H1 (cell line): Measurements from ENCODE around the gene KRT3. TPM values are rescaled to one million over a fixed set of nuclear protein-coding genes. Genes with fewer than 3 reads are reported as not detected.

ENCODE experiments used
- CBX5 ChIP-seq: fragments of 300-800, 300-1000 bp; sonication (generic); IDR thresholded peaks from 2 replicates; pipeline ENCODE4 v1.7.1; 2016; ENCODE audit warnings: antibody characterized with exemption, low read length, low read depth
- CEBPB ChIP-seq: IDR thresholded peaks from 2 replicates; pipeline ENCODE4 v1.6.1; 2012; ENCODE audit warnings: low read depth, low read length
- EGR1 ChIP-seq: IDR thresholded peaks from 2 replicates; pipeline ENCODE4 v1.6.1; 2011; ENCODE audit warnings: low read depth, low read length, borderline replicate concordance
- GABPA ChIP-seq: IDR thresholded peaks from 2 replicates; pipeline ENCODE4 v1.6.1; 2011; ENCODE audit warnings: mild to moderate bottlenecking, low read length, moderate library complexity, borderline replicate concordance; ENCODE audit not compliant: insufficient read depth
- KDM5A ChIP-seq: fragments of 200-600 bp; IDR thresholded peaks from 2 replicates; pipeline ENCODE4 v1.7.1; 2012; ENCODE audit warnings: mild to moderate bottlenecking, low read length, inconsistent platforms, mixed read lengths
- SIX5 ChIP-seq: IDR thresholded peaks from 2 replicates; pipeline ENCODE4 v1.6.1; 2011; ENCODE audit warnings: mild to moderate bottlenecking, low read depth, low read length
- SP4 ChIP-seq: IDR thresholded peaks from 2 replicates; pipeline ENCODE4 v1.6.1; 2012; ENCODE audit warnings: low read length, inconsistent platforms
- YY1 ChIP-seq: IDR thresholded peaks from 2 replicates; pipeline ENCODE4 v1.6.1; 2011; ENCODE audit warnings: low read depth, mild to moderate bottlenecking, low read length
- polyA plus RNA-seq, 7 experiments: library from polyadenylated mRNA; depleted of rRNA in 3 of 7; stranded (reverse) in 5 of 7; unstranded in 2 of 7; fragments of >200 nt in 5 of 7; fragments of 200-250 nt in 2 of 7; gene quantifications; 1 replicate in 5 of 7; 2 replicates in 1 of 7; 4 replicates in 1 of 7; pipeline versions ENCODE4 v1.2.1 to v1.2.3, GENCODE V29; 2011 to 2013; ENCODE audit warnings: missing spikeins in 2 of 7, mixed read lengths in 2 of 7
- total RNA-seq: library from RNA; stranded (reverse); fragmentation: NEBNext Ultra II Directional; extraction: Animal tissue kit (Norgen Biotek cat#: 25700); gene quantifications from 2 replicates; pipeline ENCODE4 v1.2.1, GENCODE V29; 2021

KRT3 gene
- total and polyA plus RNA-seq, 2 of the 8 experiments (the other 6 are each of a cell fraction or from before 2014, with no cell fraction given): not detected

DNA sequence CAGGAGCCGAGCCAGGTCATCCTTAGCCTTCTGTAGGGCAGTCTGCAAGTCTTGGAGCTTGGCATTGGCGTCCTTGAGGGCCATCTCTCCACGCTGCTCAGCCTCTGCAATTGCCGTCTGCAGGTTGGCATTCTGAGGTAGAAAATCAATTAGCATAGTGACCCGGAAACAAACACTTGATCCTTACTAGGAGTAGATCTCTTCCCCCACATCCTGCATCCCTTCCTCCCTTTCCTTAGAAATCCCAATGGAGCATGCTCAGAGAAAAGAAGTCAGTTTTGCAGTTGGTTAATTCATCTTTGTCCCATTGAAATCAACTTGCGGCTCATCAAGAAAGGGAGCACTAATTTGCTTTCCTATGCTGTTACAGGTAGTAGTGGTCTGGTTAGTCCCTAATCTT lies 24.8 kb downstream of the KRT3 start (continued):
- TF ChIP-seq EGR1 (no peak), SIX5 (no peak), KDM5A (no peak), YY1 (no peak), CEBPB (no peak), SP4 (no peak), CBX5 (no peak), GABPA (no peak)
